Stimulated activated CD8-positive, alpha-beta memory T cell treated with anti-CD3 and anti-CD28 coated beads, Interleukin-15, amount 100 ng/mL, for 4 hours (primary cell): ENCODE data around the gene SUSD2.
"Not testable (repeated sequence)": the region's sequence is repeated elsewhere in the genome, so short reads cannot be mapped to it uniquely, and the experiment has no call there.

Experiments
- DNase-seq, 2 donors: peaks; one replicate each; pipeline ENCODE4 v3.0.0-alpha.2; 2020; ENCODE audit warnings: low read depth in 2 of 2

The SUSD2 gene

DNA sequence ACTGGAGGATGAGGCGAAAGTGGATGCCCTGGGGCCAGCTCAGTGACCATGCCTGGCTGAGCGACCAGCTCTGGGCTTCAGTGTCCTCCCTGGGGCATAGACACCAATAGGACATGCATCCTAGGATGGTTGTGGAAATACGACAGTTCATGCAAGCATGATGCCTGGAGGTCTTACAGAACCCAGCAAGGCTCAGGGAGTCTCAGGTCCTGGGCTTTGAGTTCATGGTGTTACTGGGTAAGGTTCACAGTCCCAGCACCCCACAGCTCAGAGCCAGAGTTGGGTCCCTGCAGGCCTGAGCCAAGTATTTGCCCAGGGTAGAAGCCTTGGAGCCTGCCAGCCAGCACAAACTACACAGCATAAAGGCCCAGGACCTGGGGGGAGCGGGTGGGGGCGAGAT, 4.2 kb upstream of the SUSD2 start:
- no peak for DNase-seq

- DNase-seq: no peak
Measured at GRCh38 chr22:24177456-24177855, 3.8 kb upstream of the SUSD2 start.

DNA sequence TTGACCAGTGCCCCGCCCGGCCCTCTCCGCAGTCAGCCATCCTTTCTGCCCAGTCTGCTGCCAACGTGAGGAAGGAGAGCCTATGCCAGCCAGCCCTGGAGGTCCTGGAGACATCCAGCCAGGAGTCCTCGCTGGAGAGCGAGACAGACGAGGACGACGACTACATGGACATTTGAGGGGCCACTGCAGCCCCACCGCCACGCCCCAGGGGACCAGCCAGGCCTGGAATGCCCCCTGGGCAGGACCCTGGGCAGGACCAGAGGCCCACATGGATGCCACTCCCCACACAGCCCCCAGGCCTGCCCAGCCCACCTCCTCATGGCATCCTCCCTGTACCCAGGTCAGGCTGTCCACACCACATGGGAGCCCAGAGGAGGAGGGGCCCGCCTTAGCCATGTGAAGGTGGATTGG, 3.3 kb upstream of the SUSD2 start:
- DNase-seq: no peak

- DNase-seq: no peak
Measured at GRCh38 chr22:24178502-24179440, 2.5 kb upstream of the SUSD2 start.

DNA sequence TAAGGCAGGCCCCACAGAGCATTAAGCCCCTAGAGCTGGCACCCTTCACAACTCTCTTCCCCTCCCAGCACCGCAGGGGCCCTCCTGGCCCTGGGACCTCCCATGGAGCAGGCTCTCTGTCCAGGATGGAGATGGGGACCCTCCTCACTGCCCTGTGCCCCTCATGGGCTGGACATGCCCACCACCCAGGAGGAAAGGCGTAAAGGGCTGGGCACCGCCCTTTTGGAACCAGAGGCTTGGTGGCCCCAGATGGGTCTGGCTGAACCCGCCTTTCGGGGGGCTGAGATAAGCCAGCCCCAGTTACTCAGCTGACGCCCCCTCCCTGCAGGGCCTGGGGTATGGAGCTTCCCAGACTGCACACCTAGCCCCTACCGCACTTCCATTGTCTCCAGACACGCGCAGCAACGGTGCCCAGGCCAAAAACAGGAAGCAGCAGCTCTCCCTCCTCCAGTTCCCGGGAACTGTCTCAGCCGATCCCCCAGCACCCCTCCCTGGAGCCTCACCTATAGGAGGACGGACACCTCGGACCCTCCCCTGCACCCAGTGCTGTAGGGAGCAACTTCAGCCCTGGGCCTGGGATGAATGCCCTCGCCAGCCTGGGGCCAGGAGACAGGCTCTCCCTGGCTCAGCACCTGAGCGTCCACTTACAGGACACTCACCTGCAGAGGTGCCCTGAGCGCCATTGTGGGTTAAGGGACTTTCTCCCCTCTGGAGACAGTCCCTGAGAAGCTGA, 1.6 kb upstream of the SUSD2 start:
- DNase-seq: no peak

DNA sequence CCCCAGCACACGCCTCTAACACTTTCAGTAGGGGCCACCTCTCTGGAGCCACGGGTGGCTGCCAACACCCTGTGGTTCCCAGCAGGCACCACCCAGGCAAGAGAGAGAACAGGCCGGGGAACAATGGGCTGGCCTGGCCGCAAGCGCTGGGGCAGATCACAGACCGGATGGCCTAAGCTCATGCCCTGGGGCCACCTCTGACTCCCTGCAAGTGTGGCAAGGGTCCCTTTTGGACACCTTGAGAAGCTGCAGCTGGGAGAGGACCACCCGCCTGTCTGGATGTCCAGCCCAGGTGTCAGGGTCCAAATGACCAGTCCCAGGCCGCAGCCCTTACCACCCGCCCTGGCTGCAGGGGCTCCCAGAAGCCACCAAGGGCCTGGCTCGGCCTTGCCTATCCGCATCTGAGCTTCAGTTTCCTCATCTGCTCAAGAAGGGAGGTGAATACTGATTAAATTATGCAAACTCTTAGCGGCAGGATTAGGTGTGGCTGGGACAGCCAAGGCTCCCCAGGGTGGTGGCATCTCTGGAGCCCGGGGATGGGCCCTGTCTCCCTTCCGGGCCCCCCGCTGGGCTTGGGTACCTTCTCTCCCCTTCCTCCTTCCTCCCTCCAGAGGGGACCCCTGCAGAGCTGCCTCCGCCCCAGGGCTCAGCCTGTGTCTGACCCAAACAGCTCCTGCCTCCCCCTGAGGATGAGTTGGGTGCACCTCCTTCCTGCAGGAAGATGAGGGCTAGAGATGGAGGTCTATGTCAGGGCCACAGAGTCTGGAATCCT, 785 bp upstream of the SUSD2 start:
- no peak for DNase-seq

GRCh38 chr22:24181996-24182899, 961 bp downstream of the SUSD2 start:
- no peak for DNase-seq

DNA sequence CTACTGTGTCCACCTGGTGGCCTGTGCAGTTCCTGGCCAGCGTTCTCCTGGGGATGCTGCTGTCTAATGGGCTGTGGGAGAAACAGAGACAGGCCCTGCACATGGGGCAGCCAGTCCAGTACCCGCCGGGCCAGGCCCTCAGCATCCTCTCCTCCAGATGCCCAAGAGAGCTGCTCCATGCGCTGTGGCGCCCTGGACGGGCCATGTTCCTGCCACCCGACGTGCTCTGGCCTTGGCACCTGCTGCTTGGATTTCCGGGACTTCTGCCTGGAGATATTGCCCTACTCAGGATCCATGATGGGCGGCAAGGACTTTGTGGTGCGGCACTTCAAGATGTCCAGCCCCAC, 1.6 kb downstream of the SUSD2 start:
- DNase-seq: not testable (repeated sequence)

- no peak for DNase-seq
Measured at GRCh38 chr22:24183321-24184031, 2.2 kb downstream of the SUSD2 start.

GRCh38 chr22:24184057-24184798, 2.9 kb downstream of the SUSD2 start:
- DNase-seq: no peak

DNA sequence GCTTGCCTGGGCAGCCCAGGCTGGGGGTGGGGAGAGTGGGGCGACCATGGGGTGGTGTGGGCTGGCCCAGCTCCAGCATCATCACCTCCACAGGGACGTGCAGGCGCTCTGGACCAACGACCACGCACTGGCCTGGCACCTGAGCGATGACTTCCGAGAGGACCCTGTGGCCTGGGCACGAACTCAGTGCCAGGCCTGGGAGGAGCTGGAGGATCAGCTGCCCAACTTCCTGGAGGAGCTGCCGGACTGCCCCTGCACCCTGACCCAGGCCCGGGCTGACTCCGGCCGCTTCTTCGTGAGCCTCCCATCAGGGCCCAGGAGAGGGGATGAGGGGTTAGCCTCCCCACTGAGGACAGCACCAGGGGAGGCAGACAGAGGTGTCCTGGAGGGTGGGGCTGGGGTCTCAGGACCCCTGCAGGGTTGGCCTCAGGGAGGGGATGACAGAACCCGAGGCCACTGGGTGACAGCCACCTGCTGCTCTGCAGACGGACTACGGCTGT, 3.8 kb downstream of the SUSD2 start:
- DNase-seq: no peak

DNA sequence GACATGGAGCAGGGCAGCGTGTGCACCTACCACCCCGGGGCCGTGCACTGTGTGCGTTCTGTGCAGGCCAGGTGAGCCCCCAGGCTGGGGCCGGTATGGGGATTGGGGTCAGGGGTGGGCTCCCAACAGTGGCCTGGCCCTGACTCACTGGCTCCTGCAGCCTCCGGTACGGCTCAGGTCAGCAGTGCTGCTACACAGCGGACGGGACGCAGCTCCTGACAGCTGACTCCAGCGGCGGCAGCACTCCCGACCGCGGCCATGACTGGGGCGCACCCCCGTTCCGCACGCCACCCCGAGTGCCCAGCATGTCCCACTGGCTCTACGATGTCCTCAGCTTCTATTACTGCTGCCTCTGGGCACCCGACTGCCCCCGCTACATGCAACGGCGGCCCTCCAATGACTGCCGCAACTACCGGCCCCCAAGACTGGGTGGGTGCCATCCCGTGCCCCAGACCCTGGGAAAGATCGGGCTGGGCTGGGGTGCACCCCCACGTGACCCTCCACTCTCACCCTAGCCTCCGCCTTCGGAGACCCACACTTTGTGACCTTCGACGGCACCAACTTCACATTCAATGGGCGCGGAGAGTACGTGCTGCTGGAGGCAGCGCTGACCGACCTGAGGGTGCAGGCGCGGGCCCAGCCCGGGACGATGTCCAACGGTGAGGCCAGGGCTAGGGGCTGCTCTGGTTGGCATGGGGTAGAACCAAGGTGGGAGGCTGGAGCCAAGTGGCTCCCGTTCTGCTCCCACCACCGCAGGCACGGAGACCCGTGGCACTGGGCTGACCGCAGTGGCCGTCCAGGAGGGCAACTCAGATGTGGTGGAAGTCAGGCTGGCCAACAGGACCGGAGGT, 4.4 kb downstream of the SUSD2 start:
- no peak for DNase-seq

- DNase-seq: no peak
Measured at GRCh38 chr22:24186352-24186740, 5.1 kb downstream of the SUSD2 start.

DNA sequence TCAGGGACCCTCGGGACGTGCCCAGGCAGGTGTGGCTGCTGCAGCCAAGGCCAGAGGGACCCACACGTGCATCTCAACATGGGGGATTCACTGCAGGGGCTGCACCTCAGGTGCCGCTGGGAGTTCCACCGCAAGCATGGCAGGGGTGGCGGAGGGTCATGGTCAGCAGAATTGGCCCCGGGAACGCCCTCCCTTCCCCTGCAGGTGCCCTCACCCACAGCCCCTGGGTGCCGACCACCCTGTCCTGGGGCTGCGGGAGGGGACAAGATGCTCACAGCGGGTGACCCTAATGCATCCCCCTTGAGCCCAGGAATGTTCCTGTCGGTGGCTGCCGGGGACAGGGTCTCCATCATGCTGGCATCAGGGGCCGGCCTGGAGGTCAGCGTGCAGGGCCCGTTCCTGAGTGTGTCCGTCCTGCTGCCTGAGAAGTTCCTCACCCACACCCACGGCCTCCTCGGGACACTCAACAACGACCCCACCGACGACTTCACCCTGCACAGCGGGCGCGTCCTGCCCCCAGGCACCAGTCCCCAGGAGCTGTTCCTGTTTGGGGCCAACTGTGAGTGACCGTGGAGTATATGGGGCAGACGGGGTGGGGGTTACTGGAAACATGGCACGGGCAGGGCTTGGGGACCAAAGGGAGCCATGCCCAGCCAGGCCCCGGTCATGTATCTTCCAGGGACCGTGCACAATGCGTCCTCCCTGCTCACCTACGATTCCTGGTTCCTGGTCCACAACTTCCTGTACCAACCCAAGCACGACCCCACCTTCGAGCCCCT, 5.8 kb downstream of the SUSD2 start:
- no peak for DNase-seq

DNA sequence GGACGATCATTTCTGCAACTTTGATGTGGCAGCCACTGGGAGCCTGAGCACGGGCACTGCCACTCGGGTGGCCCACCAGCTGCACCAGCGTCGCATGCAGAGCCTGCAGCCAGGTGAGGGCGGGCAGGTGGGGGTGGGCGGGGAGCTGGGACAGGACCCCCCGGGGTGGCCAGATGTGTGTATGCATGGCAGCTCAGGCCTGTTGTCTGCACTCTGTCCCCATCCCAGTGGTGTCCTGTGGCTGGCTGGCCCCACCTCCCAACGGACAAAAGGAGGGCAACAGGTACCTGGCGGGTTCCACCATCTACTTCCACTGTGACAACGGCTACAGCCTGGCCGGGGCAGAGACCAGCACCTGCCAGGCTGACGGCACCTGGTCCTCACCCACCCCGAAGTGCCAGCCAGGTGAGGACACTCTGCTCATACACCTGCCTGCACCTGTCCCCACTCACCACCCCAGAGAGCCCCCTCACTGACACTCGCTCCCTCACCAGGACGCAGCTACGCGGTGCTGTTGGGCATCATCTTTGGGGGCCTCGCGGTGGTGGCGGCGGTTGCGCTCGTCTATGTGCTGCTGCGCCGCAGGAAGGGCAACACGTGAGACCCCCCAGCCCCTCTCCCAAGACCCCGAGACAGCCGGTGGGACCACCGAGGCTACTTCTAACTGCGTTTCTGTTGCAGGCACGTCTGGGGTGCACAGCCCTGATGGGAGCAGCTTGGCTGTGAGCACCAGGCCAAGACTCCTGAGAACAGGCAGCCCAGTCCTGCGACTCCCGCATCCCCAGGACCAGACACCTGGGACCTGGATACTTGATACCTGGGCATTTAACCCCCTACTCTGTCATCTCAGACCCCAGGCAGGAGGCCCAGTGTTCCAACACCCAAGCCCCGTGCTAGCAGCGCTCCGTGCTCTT, 6.7 kb downstream of the SUSD2 start:
- DNase-seq: no peak

- no peak for DNase-seq
Measured at GRCh38 chr22:24188705-24189248, 7.5 kb downstream of the SUSD2 start.
